LNCaP clone FGC (cell line): ENCODE results near the gene ZDHHC15.
"Not testable (repeated sequence)": the region's sequence is repeated elsewhere in the genome, so short reads cannot be mapped to it uniquely, and the experiment has no call there.

Experiments
- DNase-seq: peaks from one replicate; pipeline ENCODE4 v3.0.0-alpha.2; 2011; ENCODE audit warnings: low read depth
- H3K4me3 ChIP-seq: 2 replicates; pipeline ENCODE4 v1.5.1; 2011; ENCODE audit warnings: mild to moderate bottlenecking, low read depth, low read length, control low read depth
- CTCF ChIP-seq: IDR thresholded peaks from 2 replicates; pipeline ENCODE4 v1.5.1; 2012; ENCODE audit warnings: mild to moderate bottlenecking; ENCODE audit not compliant: control insufficient read depth, insufficient read depth; ENCODE audit errors: extremely low read depth

The ZDHHC15 gene

GRCh38 chrX:75337525-75337924 lies 185.3 kb downstream of the ZDHHC15 start:
- H3K4me3 ChIP-seq: no peak overlapping the region
- DNase-seq: no peak
- no peak for TF ChIP-seq CTCF

DNA sequence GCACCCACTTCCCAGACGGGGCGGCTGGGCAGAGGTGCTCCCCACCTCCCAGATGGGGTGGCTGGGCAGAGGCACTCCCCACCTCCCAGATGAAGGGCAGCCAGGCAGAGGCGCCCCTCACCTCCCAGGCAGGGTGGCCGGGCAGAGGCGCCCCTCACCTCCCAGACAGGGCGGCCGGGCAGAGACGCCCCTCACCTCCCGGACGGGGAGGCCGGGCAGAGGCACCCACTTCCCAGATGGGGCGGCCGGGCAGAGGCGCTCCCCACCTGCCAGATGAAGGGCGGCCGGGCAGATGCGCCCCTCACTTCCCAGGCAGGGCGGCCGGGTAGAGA lies 187.7 kb downstream of the ZDHHC15 start:
- no peak for TF ChIP-seq CTCF
- H3K4me3 ChIP-seq: no peak overlapping the region
- DNase-seq: no peak

GRCh38 chrX:75334407-75335126 lies 188.3 kb downstream of the ZDHHC15 start:
- DNase-seq, H3K4me3 ChIP-seq: not testable (repeated sequence)

DNA sequence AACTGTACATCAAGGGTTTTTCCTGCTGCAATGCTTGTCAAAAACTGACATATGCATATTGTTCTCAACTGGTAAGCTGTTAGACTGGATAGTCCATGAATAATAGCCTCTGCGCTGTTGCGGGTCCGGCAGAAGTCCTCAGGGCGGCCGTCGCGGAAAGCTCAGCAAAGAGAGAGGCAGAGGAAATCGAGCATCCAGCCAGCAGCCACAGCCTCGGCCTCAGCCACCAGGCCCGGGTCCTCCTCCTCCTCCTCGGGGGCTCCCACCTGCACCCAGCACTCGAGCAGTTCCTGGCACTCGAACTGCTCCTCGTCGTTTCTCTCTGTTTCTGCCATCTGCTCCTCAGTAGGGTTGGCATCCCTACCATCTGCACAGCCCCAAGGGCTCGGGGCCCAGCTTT lies 195.2 kb downstream of the ZDHHC15 start:
- no peak overlapping the region for H3K4me3 ChIP-seq
- no peak for TF ChIP-seq CTCF
- DNase-seq: no peak
